GM12878 (cell line): Measurements from ENCODE around the gene ME2. TPM values are rescaled to one million over a fixed set of nuclear protein-coding genes. Genes with fewer than 3 reads are reported as not detected.

ENCODE experiments used
- BACH1 ChIP-seq: fragments of 450-650 bp; IDR thresholded peaks from 2 replicates; pipeline ENCODE4 v1.6.1; 2017; ENCODE audit warnings: mild to moderate bottlenecking, borderline replicate concordance
- BMI1 ChIP-seq: fragments of 450-650 bp; IDR thresholded peaks from 2 replicates; pipeline ENCODE4 v1.6.1; 2016; ENCODE audit warnings: mild to moderate bottlenecking, moderate library complexity, borderline replicate concordance
- CHD1 ChIP-seq: IDR thresholded peaks from 2 replicates; pipeline ENCODE4 v1.6.1; 2012; ENCODE audit warnings: low read depth, low read length, improper control_type of control experiment
- ELK1 ChIP-seq: IDR thresholded peaks from 2 replicates; pipeline ENCODE4 v1.6.1; 2012; ENCODE audit warnings: low read depth, low read length, improper control_type of control experiment
- GABPA ChIP-seq: IDR thresholded peaks from 2 replicates; pipeline ENCODE4 v1.6.1; 2014; ENCODE audit warnings: antibody characterized with exemption, low read depth, mild to moderate bottlenecking, inconsistent platforms
- IKZF2 ChIP-seq, 2 experiments: fragments of 450-650 bp; IDR thresholded peaks; 2 replicates each; pipeline ENCODE4 v1.6.1; 2017; ENCODE audit warnings: mild to moderate bottlenecking in 2 of 2, moderate library complexity in 2 of 2
- JUNB ChIP-seq: IDR thresholded peaks from 2 replicates; pipeline ENCODE4 v1.6.1; 2016; ENCODE audit warnings: antibody characterized with exemption, mild to moderate bottlenecking
- LARP7 ChIP-seq: fragments of 450-650 bp; IDR thresholded peaks from 2 replicates; pipeline ENCODE4 v1.6.1; 2017; ENCODE audit warnings: mild to moderate bottlenecking
- MYC ChIP-seq: IDR thresholded peaks from 2 replicates; pipeline ENCODE4 v1.6.1; 2011; ENCODE audit warnings: mild to moderate bottlenecking, low read length, moderate library complexity, inconsistent platforms; ENCODE audit not compliant: insufficient read depth, insufficient replicate concordance, insufficient read length, severe bottlenecking
- NFXL1 ChIP-seq: fragments of 450-650 bp; IDR thresholded peaks from 2 replicates; pipeline ENCODE4 v1.6.1; 2017; ENCODE audit warnings: antibody characterized with exemption, mild to moderate bottlenecking, borderline replicate concordance
- POLR2AphosphoS5 ChIP-seq: IDR thresholded peaks from 2 replicates; pipeline ENCODE4 v1.6.1; 2011; ENCODE audit warnings: mild to moderate bottlenecking, low read length, inconsistent platforms
- RFX5 ChIP-seq: IDR thresholded peaks from 2 replicates; pipeline ENCODE4 v1.6.1; 2011; ENCODE audit warnings: low read depth, low read length, improper control_type of control experiment
- SPI1 ChIP-seq: IDR thresholded peaks from 2 replicates; pipeline ENCODE4 v1.6.1; 2011; ENCODE audit warnings: low read depth, mild to moderate bottlenecking, low read length, moderate library complexity, borderline replicate concordance; ENCODE audit not compliant: insufficient read depth
- TARDBP ChIP-seq: IDR thresholded peaks from 2 replicates; pipeline ENCODE4 v1.6.1; 2016; ENCODE audit warnings: borderline replicate concordance
- TBL1XR1 ChIP-seq: IDR thresholded peaks from 2 replicates; pipeline ENCODE4 v1.6.1; 2012; ENCODE audit warnings: low read depth, low read length, improper control_type of control experiment
- YY1 ChIP-seq: IDR thresholded peaks from 2 replicates; pipeline ENCODE4 v1.6.1; 2011; ENCODE audit warnings: low read depth, mild to moderate bottlenecking, low read length
- ZNF274 ChIP-seq: IDR thresholded peaks from one replicate; pipeline ENCODE4 v1.8.0; 2011; ENCODE audit not compliant: insufficient read length, insufficient read depth
- ZNF384 ChIP-seq: IDR thresholded peaks from 2 replicates; pipeline ENCODE4 v1.6.1; 2012; ENCODE audit warnings: low read depth, mild to moderate bottlenecking, low read length, improper control_type of control experiment, borderline replicate concordance
- ZZZ3 ChIP-seq: IDR thresholded peaks from 2 replicates; pipeline ENCODE4 v1.6.1; 2011; ENCODE audit warnings: low read depth; ENCODE audit not compliant: control insufficient read depth, insufficient read length
- polyA plus RNA-seq, 11 experiments: library from polyadenylated mRNA; depleted of rRNA in 4 of 11; unstranded in 6 of 11; stranded (reverse) in 5 of 11; fragments of >200 nt; fragmentation: Nextera tagmentation in 4 of 11; fragmentation: Illumina TruSeq in 1 of 11; extraction: Ambion mirVana in 4 of 11; extraction: Trizol in 1 of 11; gene quantifications; 1 replicate in 1 of 11; 2 replicates in 10 of 11; pipeline versions ENCODE4 v1.2.1 to v1.2.3, GENCODE V29; 2011 to 2016; ENCODE audit warnings: inconsistent platforms in 2 of 11, missing spikeins in 2 of 11, low read depth in 1 of 11
- total RNA-seq, 4 experiments: library from RNA; depleted of rRNA in 3 of 4; stranded (reverse); fragments of >200 nt in 3 of 4; fragmentation: Illumina TruSeq in 1 of 4; extraction: Trizol in 1 of 4; gene quantifications; 2 replicates each; pipeline versions ENCODE4 v1.2.1 to v1.2.3, GENCODE V29; 2013 to 2021
- TF ChIP-seq, protein P1 (sequence below): fragments of 450-650 bp; IDR thresholded peaks from 2 replicates; pipeline ENCODE4 v1.6.1; 2014; ENCODE audit warnings: mild to moderate bottlenecking
- TF ChIP-seq, protein P2 (sequence below): IDR thresholded peaks from 2 replicates; pipeline ENCODE4 v1.6.1; 2012; ENCODE audit warnings: improper control_type of control experiment, low read depth, low read length; ENCODE audit not compliant: insufficient replicate concordance
- TF ChIP-seq, protein P3 (sequence below): fragments of 450-650 bp; IDR thresholded peaks from 2 replicates; pipeline ENCODE4 v1.6.1; 2016; ENCODE audit warnings: mild to moderate bottlenecking
- TF ChIP-seq, protein P4 (sequence below): IDR thresholded peaks from 2 replicates; pipeline ENCODE4 v1.6.1; 2011; ENCODE audit warnings: low read depth, low read length, improper control_type of control experiment, borderline replicate concordance

Gene ME2
- total and polyA plus RNA-seq, 10 of the 15 experiments (the other 5 are each of a cell fraction or from before 2014, with no cell fraction given): 41.3 to 155 (median 133) TPM

GRCh38 chr18:50836521-50836957 is 42.4 kb upstream of the ME2 start (continued):
- TF ChIP-seq TARDBP (no peak), RFX5 (no peak), ZNF274 (no peak), MYC (no peak), SPI1 (peak; percentile 90), CHD1 (no peak), YY1 (no peak), IKZF2 (IDR thresholded peaks at IDR 0.05) (peak; percentile 31 to 41; a peak in 1 of 4 replicates), ZZZ3 (no peak), TBL1XR1 (no peak), NFXL1 (no peak), JUNB (no peak), BACH1 (no peak), GABPA (no peak), BMI1 (no peak), POLR2AphosphoS5 (no peak), ZNF384 (no peak), LARP7 (no peak), ELK1 (no peak)
- TF ChIP-seq, protein P1, sequence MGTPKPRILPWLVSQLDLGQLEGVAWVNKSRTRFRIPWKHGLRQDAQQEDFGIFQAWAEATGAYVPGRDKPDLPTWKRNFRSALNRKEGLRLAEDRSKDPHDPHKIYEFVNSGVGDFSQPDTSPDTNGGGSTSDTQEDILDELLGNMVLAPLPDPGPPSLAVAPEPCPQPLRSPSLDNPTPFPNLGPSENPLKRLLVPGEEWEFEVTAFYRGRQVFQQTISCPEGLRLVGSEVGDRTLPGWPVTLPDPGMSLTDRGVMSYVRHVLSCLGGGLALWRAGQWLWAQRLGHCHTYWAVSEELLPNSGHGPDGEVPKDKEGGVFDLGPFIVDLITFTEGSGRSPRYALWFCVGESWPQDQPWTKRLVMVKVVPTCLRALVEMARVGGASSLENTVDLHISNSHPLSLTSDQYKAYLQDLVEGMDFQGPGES: no peak
- TF ChIP-seq, protein P2, sequence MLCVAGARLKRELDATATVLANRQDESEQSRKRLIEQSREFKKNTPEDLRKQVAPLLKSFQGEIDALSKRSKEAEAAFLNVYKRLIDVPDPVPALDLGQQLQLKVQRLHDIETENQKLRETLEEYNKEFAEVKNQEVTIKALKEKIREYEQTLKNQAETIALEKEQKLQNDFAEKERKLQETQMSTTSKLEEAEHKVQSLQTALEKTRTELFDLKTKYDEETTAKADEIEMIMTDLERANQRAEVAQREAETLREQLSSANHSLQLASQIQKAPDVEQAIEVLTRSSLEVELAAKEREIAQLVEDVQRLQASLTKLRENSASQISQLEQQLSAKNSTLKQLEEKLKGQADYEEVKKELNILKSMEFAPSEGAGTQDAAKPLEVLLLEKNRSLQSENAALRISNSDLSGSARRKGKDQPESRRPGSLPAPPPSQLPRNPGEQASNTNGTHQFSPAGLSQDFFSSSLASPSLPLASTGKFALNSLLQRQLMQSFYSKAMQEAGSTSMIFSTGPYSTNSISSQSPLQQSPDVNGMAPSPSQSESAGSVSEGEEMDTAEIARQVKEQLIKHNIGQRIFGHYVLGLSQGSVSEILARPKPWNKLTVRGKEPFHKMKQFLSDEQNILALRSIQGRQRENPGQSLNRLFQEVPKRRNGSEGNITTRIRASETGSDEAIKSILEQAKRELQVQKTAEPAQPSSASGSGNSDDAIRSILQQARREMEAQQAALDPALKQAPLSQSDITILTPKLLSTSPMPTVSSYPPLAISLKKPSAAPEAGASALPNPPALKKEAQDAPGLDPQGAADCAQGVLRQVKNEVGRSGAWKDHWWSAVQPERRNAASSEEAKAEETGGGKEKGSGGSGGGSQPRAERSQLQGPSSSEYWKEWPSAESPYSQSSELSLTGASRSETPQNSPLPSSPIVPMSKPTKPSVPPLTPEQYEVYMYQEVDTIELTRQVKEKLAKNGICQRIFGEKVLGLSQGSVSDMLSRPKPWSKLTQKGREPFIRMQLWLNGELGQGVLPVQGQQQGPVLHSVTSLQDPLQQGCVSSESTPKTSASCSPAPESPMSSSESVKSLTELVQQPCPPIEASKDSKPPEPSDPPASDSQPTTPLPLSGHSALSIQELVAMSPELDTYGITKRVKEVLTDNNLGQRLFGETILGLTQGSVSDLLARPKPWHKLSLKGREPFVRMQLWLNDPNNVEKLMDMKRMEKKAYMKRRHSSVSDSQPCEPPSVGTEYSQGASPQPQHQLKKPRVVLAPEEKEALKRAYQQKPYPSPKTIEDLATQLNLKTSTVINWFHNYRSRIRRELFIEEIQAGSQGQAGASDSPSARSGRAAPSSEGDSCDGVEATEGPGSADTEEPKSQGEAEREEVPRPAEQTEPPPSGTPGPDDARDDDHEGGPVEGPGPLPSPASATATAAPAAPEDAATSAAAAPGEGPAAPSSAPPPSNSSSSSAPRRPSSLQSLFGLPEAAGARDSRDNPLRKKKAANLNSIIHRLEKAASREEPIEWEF: no peak
- TF ChIP-seq, protein P3, sequence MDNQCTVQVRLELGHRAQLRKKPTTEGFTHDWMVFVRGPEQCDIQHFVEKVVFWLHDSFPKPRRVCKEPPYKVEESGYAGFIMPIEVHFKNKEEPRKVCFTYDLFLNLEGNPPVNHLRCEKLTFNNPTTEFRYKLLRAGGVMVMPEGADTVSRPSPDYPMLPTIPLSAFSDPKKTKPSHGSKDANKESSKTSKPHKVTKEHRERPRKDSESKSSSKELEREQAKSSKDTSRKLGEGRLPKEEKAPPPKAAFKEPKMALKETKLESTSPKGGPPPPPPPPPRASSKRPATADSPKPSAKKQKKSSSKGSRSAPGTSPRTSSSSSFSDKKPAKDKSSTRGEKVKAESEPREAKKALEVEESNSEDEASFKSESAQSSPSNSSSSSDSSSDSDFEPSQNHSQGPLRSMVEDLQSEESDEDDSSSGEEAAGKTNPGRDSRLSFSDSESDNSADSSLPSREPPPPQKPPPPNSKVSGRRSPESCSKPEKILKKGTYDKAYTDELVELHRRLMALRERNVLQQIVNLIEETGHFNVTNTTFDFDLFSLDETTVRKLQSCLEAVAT: no peak
- TF ChIP-seq, protein P4, sequence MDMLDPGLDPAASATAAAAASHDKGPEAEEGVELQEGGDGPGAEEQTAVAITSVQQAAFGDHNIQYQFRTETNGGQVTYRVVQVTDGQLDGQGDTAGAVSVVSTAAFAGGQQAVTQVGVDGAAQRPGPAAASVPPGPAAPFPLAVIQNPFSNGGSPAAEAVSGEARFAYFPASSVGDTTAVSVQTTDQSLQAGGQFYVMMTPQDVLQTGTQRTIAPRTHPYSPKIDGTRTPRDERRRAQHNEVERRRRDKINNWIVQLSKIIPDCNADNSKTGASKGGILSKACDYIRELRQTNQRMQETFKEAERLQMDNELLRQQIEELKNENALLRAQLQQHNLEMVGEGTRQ: peak; percentile 12; the same call in 1 of the 2 replicates
